Memory B cell (primary cell): Measurements from ENCODE around the gene ACSL5.
A peak's percentile ranks its signal among the peaks of the same experiment; 100 is the strongest.
"Not testable (repeated sequence)": the region's sequence is repeated elsewhere in the genome, so short reads cannot be mapped to it uniquely, and the experiment has no call there.

Source experiments
- ATAC-seq: fragments of 150-1000 bp; cut with Tn5 transposase; 2 replicates; pipeline ENCODE4 v1.10.0; 2021; ENCODE audit warnings: low read depth, mild to moderate bottlenecking, moderate library complexity
- DNase-seq, 2 donors: peaks; one replicate each; pipeline ENCODE4 v3.0.0; 2022; ENCODE audit warnings: low spot score in 2 of 2
- H3K27ac Mint-ChIP-seq: one replicate; pipeline ENCODE4 v1.8.0; 2022; ENCODE audit warnings: mild to moderate bottlenecking, moderate library complexity, mixed read lengths
- H3K27me3 Mint-ChIP-seq: one replicate; pipeline ENCODE4 v1.8.0; 2022; ENCODE audit warnings: mixed read lengths
- H3K36me3 Mint-ChIP-seq: one replicate; pipeline ENCODE4 v1.8.0; 2022; ENCODE audit warnings: mild to moderate bottlenecking, mixed read lengths
- H3K4me1 Mint-ChIP-seq: one replicate; pipeline ENCODE4 v1.8.0; 2022; ENCODE audit warnings: mixed read lengths
- H3K4me3 Mint-ChIP-seq: one replicate; pipeline ENCODE4 v1.8.0; 2022; ENCODE audit warnings: mild to moderate bottlenecking, moderate library complexity, mixed read lengths
- H3K9me3 Mint-ChIP-seq: one replicate; pipeline ENCODE4 v1.8.0; 2022; ENCODE audit warnings: mixed read lengths

ACSL5 gene

GRCh38 chr10:112374724-112375541 lies 1.0 kb downstream of the ACSL5 start:
- Mint-ChIP-seq H3K4me1 (peaks cover 31% of the 10 kb centered on the region), H3K27ac (peak overlapping the region; percentile 99)

GRCh38 chr10:112375721-112376395 lies 1.9 kb downstream of the ACSL5 start:
- Mint-ChIP-seq H3K27me3 (no peaks in the 10 kb centered on the region), H3K9me3 (no peaks in the 10 kb centered on the region), H3K36me3 (peaks cover 13% of the 10 kb centered on the region), H3K27ac (peak overlapping the region; percentile 99), H3K4me3 (peak overlapping the region; percentile 98), H3K4me1 (peaks cover 39% of the 10 kb centered on the region)
- ATAC-seq: peak; percentile 86
- peak; percentile 46 to 58 for DNase-seq

More at GRCh38 chr10:112374724-112375541, 1.0 kb downstream of the ACSL5 start:
- Mint-ChIP-seq H3K9me3 (no peaks in the 10 kb centered on the region), H3K27me3 (no peaks in the 10 kb centered on the region), H3K4me3 (peak overlapping the region; percentile 98), H3K36me3 (peaks cover 4% of the 10 kb centered on the region)
- ATAC-seq (peak; percentile 46), DNase-seq (peak; percentile 14 to 33)

- Mint-ChIP-seq H3K4me1 (peaks cover 43% of the 10 kb centered on the region), H3K4me3 (peak overlapping the region; percentile 98), H3K27ac (peak overlapping the region; percentile 99), H3K9me3 (no peaks in the 10 kb centered on the region), H3K36me3 (peaks cover 18% of the 10 kb centered on the region), H3K27me3 (no peaks in the 10 kb centered on the region)
- DNase-seq (no peak), ATAC-seq (peak; percentile 18)
Observed at GRCh38 chr10:112376396-112376790, 2.5 kb downstream of the ACSL5 start.

- DNase-seq, H3K9me3 Mint-ChIP-seq, ATAC-seq, H3K27me3 Mint-ChIP-seq: not testable (repeated sequence)
- peak overlapping the region; percentile 99 for H3K27ac Mint-ChIP-seq
- H3K4me3 Mint-ChIP-seq: peak overlapping the region; percentile 68
- H3K36me3 Mint-ChIP-seq: peaks cover 18% of the 10 kb centered on the region
- H3K4me1 Mint-ChIP-seq: peaks cover 46% of the 10 kb centered on the region
Observed at GRCh38 chr10:112377116-112377515, 3.2 kb downstream of the ACSL5 start.

GRCh38 chr10:112379635-112380296 lies 5.8 kb downstream of the ACSL5 start:
- Mint-ChIP-seq H3K27me3 (no peaks in the 10 kb centered on the region), H3K27ac (peak overlapping the region; percentile 79), H3K36me3 (peaks cover 26% of the 10 kb centered on the region), H3K4me1 (peaks cover 53% of the 10 kb centered on the region), H3K4me3 (no peak overlapping the region), H3K9me3 (no peaks in the 10 kb centered on the region)
- DNase-seq (no peak), ATAC-seq (no peak)

- no peak for ATAC-seq
- H3K27ac Mint-ChIP-seq: no peak overlapping the region
- H3K4me1 Mint-ChIP-seq: peaks cover 40% of the 10 kb centered on the region
- peaks cover 26% of the 10 kb centered on the region for H3K36me3 Mint-ChIP-seq
- no peaks in the 10 kb centered on the region for H3K9me3 Mint-ChIP-seq
- DNase-seq: no peak
- no peaks in the 10 kb centered on the region for H3K27me3 Mint-ChIP-seq
- H3K4me3 Mint-ChIP-seq: no peak overlapping the region
Observed at GRCh38 chr10:112382515-112383235, 8.8 kb downstream of the ACSL5 start.

- H3K9me3 Mint-ChIP-seq: no peaks in the 10 kb centered on the region
- H3K4me1 Mint-ChIP-seq: peaks cover 41% of the 10 kb centered on the region
- DNase-seq (no peak), ATAC-seq (no peak)
- H3K4me3 Mint-ChIP-seq: no peak overlapping the region
- H3K27ac Mint-ChIP-seq: no peak overlapping the region
- H3K36me3 Mint-ChIP-seq: peaks cover 24% of the 10 kb centered on the region
- H3K27me3 Mint-ChIP-seq: no peaks in the 10 kb centered on the region
Observed at GRCh38 chr10:112383325-112383724, 9.4 kb downstream of the ACSL5 start.

GRCh38 chr10:112384141-112384540 lies 10.2 kb downstream of the ACSL5 start:
- H3K4me3 Mint-ChIP-seq: no peak overlapping the region
- DNase-seq: no peak
- H3K27me3 Mint-ChIP-seq: no peaks in the 10 kb centered on the region
- H3K27ac Mint-ChIP-seq: peak overlapping the region; percentile 2
- peaks cover 24% of the 10 kb centered on the region for H3K36me3 Mint-ChIP-seq
- H3K9me3 Mint-ChIP-seq: no peaks in the 10 kb centered on the region
- H3K4me1 Mint-ChIP-seq: peaks cover 44% of the 10 kb centered on the region
- no peak for ATAC-seq

- Mint-ChIP-seq H3K27me3 (no peaks in the 10 kb centered on the region), H3K9me3 (no peaks in the 10 kb centered on the region), H3K27ac (peak overlapping the region; percentile 2), H3K4me3 (no peak overlapping the region), H3K36me3 (peaks cover 21% of the 10 kb centered on the region), H3K4me1 (peaks cover 49% of the 10 kb centered on the region)
- no peak for DNase-seq
- ATAC-seq: no peak
Observed at GRCh38 chr10:112385201-112385600, 11.3 kb downstream of the ACSL5 start.

- peak overlapping the region; percentile 94 for H3K27ac Mint-ChIP-seq
- not testable (repeated sequence) for DNase-seq
Observed at GRCh38 chr10:112388056-112388455, 14.1 kb downstream of the ACSL5 start.

GRCh38 chr10:112388548-112388947 lies 14.6 kb downstream of the ACSL5 start:
- Mint-ChIP-seq H3K36me3 (peaks cover 5% of the 10 kb centered on the region), H3K4me3 (no peak overlapping the region), H3K9me3 (no peaks in the 10 kb centered on the region), H3K27ac (peak overlapping the region; percentile 94), H3K4me1 (peaks cover 29% of the 10 kb centered on the region), H3K27me3 (no peaks in the 10 kb centered on the region)
- DNase-seq: no peak
- ATAC-seq: no peak

More at GRCh38 chr10:112388056-112388455, 14.1 kb downstream of the ACSL5 start:
- not testable (repeated sequence) for ATAC-seq, H3K9me3 Mint-ChIP-seq, H3K4me3 Mint-ChIP-seq, H3K27me3 Mint-ChIP-seq, H3K36me3 Mint-ChIP-seq
- peaks cover 31% of the 10 kb centered on the region for H3K4me1 Mint-ChIP-seq

- H3K4me1 Mint-ChIP-seq: peaks cover 27% of the 10 kb centered on the region
- H3K27ac Mint-ChIP-seq: peak overlapping the region; percentile 94
- H3K27me3 Mint-ChIP-seq: no peaks in the 10 kb centered on the region
- DNase-seq (peak in 1 of 2 donors; percentile 36), ATAC-seq (peak; percentile 96)
- no peaks in the 10 kb centered on the region for H3K9me3 Mint-ChIP-seq
- peaks cover 6% of the 10 kb centered on the region for H3K36me3 Mint-ChIP-seq
- peak overlapping the region; percentile 37 for H3K4me3 Mint-ChIP-seq
Observed at GRCh38 chr10:112389271-112389822, 15.4 kb downstream of the ACSL5 start.

- DNase-seq: no peak
- no peak for ATAC-seq
- H3K27me3 Mint-ChIP-seq: no peaks in the 10 kb centered on the region
- H3K9me3 Mint-ChIP-seq: no peaks in the 10 kb centered on the region
- H3K4me3 Mint-ChIP-seq: no peak overlapping the region
- H3K4me1 Mint-ChIP-seq: peaks cover 22% of the 10 kb centered on the region
- peak overlapping the region; percentile 63 for H3K27ac Mint-ChIP-seq
- H3K36me3 Mint-ChIP-seq: peaks cover 4% of the 10 kb centered on the region
Observed at GRCh38 chr10:112390125-112390703, 16.3 kb downstream of the ACSL5 start.
